ENCODE results near the gene HINFP. TPM values are rescaled to one million over a fixed set of nuclear protein-coding genes. Genes with fewer than 3 reads are reported as not detected.

HINFP gene
- total and polyA plus RNA-seq, 9 of the 15 experiments (the other 6 are each of a cell fraction or from before 2014, with no cell fraction given) = 13.8 to 34.1 (median 22.5) TPM

DNA sequence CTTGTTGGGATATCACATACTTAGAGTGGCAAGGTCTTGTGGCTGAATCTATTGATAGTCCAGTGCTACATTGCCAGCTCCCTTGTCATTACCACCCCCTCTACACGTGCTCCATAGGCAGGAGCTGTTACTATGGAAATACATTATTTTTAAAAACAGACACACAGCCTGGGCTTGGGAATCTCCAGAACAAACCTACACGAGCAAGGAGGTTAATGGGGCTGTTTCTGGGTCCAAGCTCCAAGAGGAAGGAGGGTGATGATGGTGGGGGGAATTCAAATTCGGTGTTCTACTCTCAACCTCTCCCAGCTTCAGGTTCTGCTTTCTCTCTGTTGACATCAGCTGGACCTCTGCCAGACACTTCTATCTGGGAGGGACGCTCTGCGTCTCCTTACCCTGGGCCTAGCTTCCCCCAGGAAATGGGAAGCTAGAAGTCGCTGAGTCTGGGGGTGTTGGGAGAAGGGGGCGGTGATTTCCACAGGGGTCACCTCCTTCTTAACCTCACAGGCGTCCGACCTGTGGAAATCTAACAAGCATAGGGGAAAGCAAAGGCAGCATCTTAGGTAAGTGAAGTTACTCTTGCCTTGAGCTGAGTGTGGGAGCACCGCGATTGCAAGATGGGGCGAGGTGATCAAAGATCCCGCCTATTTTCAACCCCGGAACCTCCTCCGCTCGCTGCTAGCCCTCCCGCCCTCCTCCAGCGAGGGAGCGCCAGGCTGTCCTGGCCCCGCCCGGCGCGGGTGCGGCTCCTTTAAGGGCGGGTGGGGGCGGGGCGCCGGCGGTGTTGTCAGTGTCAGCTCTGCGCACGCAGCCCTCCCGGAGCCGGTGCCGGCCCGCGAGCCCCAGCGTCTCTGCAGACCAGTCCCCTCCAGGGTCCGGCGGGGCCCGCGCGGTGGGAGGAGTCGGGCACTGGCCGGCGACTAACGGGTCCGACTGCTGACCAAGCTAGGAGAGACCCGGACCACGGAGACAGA is 14.5 kb upstream of the HINFP start, which contains the start of gene C2CD2L (continued):
- TF ChIP-seq ZZZ3 (IDR thresholded peaks at IDR 0.05) (no peak), RBM39 (optimal IDR thresholded peaks at IDR 0.05; ENCODE audit: low read depth, low read length) (peak; percentile 91), NR2C2 (CRISPR knock-in tag; IDR thresholded peaks at IDR 0.05) (no peak), NR2C2 (tag; IDR thresholded peaks at IDR 0.05) (peak; percentile 64; the same call in 1 of the 2 replicates), SP1 (CRISPR knock-in tag; IDR thresholded peaks at IDR 0.05) (peak; percentile 80), MEF2D (tag; conservative IDR thresholded peaks at IDR 0.05; ENCODE audit: low read depth) (0 out of 2 replicates have a peak, but pooled peaks have one; percentile 14), TRIM24 (IDR thresholded peaks at IDR 0.05) (0 out of 4 replicates have a peak, but pooled peaks of 1 of the 2 experiments have one; percentile 29), TAF9B (IDR thresholded peaks at IDR 0.05; ENCODE audit: partially characterized antibody) (no peak), TARDBP (IDR thresholded peaks at IDR 0.05) (no peak), BDP1 (IDR thresholded peaks at IDR 0.05; ENCODE audit: insufficient read depth, insufficient read length) (no peak), ILK (tag; IDR thresholded peaks at IDR 0.05; ENCODE audit: borderline replicate concordance, low read depth) (no peak), SMC3 (conservative IDR thresholded peaks at IDR 0.05; ENCODE audit: insufficient read depth, low read depth, low read length) (no peak), ZBTB8A (IDR thresholded peaks at IDR 0.05; ENCODE audit: partially characterized antibody) (no peak), ZNF174 (CRISPR knock-in tag; IDR thresholded peaks at IDR 0.05) (no peak), SNRNP70 (optimal IDR thresholded peaks at IDR 0.05; ENCODE audit: low read depth, low read length) (no peak), ZNF134 (CRISPR knock-in tag; conservative IDR thresholded peaks at IDR 0.05) (no peak), GTF2F1 (IDR thresholded peaks at IDR 0.05; ENCODE audit: low read depth, low read length) (no peak), EP300 (IDR thresholded peaks at IDR 0.05; ENCODE audit: low read length) (peak; percentile 16; the same call in 1 of the 2 replicates), PHB (CRISPR knock-in tag; IDR thresholded peaks at IDR 0.05) (no peak; the same call in 1 of the 2 replicates)
- TF ChIP-seq, protein P1, sequence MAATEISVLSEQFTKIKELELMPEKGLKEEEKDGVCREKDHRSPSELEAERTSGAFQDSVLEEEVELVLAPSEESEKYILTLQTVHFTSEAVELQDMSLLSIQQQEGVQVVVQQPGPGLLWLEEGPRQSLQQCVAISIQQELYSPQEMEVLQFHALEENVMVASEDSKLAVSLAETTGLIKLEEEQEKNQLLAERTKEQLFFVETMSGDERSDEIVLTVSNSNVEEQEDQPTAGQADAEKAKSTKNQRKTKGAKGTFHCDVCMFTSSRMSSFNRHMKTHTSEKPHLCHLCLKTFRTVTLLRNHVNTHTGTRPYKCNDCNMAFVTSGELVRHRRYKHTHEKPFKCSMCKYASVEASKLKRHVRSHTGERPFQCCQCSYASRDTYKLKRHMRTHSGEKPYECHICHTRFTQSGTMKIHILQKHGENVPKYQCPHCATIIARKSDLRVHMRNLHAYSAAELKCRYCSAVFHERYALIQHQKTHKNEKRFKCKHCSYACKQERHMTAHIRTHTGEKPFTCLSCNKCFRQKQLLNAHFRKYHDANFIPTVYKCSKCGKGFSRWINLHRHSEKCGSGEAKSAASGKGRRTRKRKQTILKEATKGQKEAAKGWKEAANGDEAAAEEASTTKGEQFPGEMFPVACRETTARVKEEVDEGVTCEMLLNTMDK (IDR thresholded peaks at IDR 0.05; ENCODE audit: borderline replicate concordance, insufficient read depth, low read depth, low read length, poor library complexity, severe bottlenecking) = no peak
- TF ChIP-seq, protein P2, sequence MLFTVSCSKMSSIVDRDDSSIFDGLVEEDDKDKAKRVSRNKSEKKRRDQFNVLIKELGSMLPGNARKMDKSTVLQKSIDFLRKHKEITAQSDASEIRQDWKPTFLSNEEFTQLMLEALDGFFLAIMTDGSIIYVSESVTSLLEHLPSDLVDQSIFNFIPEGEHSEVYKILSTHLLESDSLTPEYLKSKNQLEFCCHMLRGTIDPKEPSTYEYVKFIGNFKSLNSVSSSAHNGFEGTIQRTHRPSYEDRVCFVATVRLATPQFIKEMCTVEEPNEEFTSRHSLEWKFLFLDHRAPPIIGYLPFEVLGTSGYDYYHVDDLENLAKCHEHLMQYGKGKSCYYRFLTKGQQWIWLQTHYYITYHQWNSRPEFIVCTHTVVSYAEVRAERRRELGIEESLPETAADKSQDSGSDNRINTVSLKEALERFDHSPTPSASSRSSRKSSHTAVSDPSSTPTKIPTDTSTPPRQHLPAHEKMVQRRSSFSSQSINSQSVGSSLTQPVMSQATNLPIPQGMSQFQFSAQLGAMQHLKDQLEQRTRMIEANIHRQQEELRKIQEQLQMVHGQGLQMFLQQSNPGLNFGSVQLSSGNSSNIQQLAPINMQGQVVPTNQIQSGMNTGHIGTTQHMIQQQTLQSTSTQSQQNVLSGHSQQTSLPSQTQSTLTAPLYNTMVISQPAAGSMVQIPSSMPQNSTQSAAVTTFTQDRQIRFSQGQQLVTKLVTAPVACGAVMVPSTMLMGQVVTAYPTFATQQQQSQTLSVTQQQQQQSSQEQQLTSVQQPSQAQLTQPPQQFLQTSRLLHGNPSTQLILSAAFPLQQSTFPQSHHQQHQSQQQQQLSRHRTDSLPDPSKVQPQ (CRISPR knock-in tag; IDR thresholded peaks at IDR 0.05; ENCODE audit: borderline replicate concordance) = no peak
- TF ChIP-seq, protein P3, sequence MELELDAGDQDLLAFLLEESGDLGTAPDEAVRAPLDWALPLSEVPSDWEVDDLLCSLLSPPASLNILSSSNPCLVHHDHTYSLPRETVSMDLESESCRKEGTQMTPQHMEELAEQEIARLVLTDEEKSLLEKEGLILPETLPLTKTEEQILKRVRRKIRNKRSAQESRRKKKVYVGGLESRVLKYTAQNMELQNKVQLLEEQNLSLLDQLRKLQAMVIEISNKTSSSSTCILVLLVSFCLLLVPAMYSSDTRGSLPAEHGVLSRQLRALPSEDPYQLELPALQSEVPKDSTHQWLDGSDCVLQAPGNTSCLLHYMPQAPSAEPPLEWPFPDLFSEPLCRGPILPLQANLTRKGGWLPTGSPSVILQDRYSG (tag; conservative IDR thresholded peaks at IDR 0.05; ENCODE audit: low read depth) = no peak
